Activated T-cell treated with anti-CD3 and anti-CD28 coated beads for 1 hour (primary cell): ENCODE data around the gene NUDC.

Experiments
- DNase-seq: peaks from one replicate; pipeline ENCODE4 v3.0.0-alpha.2; 2020; ENCODE audit warnings: low read depth

NUDC gene

DNA sequence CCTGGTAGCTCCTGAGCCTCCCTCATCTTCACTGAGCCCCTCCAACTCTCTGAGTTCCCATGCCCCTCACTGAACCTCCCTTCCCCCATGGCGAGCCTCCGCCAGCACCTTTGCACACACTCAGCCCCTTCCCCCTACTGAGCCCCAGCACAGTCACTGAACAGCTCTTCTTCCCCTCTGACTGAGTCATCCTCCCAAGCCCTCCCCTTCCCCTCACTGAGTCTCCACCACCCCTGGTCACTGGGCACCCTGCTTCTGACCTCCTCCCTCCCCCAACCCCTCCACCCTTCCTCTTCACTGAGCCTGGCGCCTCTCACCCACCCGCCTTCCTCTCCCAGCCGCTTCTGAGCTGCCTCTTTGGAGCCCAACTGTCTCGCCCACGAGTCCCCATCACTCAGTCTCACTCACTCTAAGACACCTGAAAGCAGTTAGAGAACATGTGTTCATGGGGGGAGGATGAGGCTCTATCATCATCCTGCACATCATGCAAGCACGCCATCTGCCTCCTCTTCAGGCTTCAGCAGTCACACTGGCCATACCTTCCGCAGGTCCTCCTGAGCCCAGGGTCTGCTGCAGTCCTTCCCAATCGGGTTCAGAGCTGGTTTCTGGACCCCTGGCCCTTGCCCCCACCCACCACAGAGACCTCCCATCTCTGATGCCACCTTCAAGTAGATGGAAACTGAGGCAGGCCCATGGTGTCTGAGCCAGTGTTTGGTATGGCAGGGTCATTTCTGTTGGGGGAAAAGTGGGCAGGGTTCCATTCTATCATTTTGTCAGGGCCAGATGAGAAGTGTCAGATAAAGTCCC, 70.0 kb downstream of the NUDC start:
- no peak for DNase-seq

DNA sequence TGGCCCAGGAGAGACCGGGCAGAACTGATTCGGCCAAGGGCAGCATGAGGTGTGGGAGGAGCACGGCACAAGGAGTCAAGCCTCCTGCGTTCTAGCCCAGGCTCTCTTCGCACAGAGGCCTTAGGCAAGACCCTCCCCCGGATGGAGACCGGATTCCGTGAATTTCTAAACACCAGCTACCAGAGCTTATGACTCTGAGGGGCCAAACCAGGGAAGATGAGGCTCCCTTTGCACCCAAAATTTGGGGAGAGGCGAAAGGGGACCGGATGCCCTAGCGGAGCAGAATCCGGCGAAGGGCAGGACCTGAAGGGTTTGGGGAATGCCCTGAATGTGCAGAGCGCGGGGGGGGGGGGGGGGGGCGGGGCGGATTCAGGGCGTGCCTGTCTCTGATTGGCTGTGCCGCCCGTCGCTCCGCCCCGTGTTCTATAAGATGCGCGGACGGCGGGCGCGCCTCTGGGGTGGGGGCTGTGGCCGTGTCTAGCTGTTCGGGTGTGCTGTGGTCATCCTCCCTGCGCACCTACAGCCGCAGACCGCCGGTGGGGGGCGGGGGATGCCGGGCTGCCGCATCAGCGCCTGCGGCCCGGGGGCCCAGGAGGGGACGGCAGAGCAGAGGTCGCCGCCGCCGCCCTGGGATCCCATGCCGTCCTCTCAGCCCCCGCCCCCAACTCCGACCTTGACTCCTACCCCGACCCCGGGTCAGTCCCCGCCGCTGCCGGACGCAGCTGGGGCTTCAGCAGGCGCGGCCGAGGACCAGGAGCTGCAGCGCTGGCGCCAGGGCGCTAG, 71.9 kb downstream of the NUDC start, which contains the start of gene TRNP1:
TRNP1 (plus strand) TSS at position 456 of the 783 bp plus-strand sequence; CDS start at position 551, 95 bp downstream.
- DNase-seq = peak; percentile 57

DNA sequence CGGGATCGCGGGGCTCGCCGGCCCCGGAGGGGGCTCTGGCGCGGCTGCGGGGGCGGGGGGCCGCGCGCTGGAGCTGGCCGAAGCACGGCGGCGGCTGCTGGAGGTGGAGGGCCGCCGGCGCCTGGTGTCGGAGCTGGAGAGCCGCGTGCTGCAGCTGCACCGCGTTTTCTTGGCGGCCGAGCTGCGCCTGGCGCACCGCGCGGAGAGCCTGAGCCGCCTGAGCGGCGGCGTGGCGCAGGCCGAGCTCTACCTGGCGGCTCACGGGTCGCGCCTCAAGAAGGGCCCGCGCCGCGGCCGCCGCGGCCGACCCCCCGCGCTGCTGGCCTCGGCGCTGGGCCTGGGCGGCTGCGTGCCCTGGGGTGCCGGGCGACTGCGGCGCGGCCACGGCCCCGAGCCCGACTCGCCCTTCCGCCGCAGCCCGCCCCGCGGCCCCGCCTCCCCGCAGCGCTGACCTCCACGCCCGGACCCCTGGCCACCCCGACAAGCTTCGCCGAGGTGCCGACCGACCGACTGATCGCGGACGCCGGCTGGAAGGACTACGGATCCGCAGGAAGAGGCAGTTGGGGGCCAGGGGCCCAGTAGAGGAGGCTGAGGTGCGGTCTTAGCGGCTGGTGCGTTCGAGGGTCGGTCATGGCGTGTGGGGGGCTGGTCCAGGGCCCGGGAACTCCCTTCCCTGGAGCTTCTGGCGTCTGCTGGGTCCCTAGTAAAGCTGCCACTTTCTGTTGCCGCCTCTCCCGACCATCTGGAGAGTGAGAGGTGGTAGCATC, 72.7 kb downstream of the NUDC start:
- peak; percentile 12 for DNase-seq

DNA sequence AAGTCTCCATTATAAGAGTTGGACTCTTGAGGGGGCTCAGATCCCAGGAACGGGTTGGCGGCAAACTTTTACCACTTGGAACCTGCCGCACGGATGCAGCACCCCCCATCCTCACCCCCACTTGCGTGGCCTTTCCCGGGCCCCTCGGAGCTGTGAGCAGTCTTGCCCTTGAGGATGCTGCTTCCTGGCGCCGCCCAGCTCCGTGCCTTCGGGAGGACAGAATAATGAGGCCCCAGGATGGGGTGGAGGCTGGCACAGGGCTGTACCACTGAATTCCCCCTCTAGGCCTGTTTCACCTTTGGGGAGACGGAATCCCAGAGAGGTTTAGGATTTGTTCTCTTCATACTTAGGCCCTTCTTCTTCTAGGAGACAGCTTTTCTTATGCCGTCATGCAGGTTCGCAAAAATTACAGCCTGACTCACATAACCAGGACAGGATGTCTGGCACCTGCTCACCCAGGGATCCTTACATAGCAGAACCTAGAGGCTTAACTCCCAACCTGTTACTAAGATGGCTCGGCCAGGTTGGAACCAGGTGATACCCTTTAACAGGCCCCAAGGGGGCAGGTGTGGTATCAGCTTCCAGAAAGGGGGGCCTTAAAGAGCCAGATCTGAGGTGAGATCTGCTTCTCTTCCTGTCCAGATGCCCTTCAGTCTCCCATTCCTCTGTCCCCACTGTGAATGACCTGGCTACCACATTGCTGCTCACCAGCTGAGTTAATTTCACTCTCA, 73.4 kb downstream of the NUDC start:
- no peak for DNase-seq

DNA sequence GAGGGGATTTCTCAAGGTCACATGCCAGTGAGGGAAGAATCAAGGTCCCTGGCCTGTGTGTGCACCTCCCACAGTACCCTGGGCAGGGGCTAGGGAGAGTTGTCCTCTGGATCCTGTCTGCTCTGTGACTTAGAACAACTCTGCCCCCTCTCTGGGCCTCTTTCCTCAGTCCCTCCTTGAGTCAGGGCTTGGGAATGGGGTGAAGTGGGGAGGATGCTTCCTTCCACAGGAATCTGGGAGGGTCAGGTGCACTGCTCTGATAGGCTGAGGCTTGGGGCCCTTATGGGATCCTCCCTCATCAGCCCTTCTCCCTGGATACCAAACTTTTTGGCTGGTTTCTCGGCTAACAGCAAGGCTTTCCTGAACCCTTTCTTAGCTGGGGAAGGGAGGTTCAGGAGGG, 74.5 kb downstream of the NUDC start:
- DNase-seq = no peak
